AG08396 (cell line): ENCODE results near the gene EPHA3.

Experiments
- DNase-seq: peaks from one replicate; pipeline ENCODE4 v3.0.0; 2012; ENCODE audit warnings: low spot score, mixed read lengths

The EPHA3 gene

GRCh38 chr3:89449086-89449485, 341.7 kb downstream of the EPHA3 start:
- DNase-seq, result no peak

DNA sequence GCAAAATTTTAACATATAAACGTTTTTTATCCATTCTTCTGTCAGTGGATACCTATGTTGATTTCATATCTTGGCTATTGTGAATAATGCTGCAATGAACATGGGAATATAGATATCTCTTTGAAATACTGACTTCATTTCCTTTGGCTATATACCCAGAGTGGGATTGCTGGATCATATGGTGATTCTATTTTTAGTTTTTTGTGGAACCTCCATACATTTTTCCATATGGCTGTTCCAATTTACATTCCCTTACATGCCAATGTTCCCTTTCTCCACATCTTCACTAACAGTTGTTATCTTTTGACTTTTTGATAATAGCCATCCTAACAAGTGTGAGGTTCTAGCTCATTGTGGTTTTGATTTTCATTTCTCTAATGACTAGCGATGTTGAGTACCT, 344.6 kb downstream of the EPHA3 start:
- DNase-seq, result no peak

GRCh38 chr3:89455240-89455639, 347.8 kb downstream of the EPHA3 start:
- no peak for DNase-seq

DNA sequence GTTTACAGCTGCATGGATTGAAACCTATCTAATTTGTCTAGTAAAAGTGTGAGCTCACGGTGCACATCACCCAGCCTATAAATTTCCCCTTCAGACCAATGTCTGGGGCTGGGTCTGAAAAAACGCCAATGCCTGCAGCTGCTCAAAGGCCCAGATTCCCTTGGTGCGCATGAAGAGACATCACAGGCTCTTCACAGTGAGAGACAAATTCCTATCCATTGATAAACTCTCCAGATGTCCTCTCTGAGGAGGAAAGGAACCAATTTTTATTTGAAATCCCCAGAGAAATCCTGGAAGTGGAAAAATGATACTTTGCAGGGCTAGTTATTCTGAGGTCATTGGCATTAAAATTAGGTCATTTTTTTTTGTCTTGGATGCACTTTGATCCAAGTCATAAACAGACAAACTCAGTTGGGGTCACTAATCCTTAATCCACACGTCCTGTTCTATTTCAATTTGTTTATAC, 360.5 kb downstream of the EPHA3 start:
- DNase-seq, result no peak

DNA sequence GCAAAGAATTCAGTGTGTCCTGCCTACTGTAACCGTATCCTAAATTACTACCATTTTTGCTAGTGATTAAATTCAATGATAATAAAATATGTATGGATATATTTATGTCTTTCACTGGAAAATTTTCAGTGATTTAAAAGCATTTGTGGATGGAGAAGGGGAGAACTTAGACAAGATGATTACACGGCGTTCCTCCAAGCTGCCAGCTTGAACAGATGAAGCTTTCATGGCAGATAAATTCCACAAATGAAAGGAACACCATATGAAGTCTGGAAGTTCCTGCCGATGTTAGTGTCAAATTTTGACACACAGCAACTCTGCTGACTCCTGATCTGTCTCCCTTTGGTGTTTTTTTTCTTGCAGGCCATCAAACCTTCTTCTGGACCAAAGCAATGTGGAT, 364.7 kb downstream of the EPHA3 start:
- no peak for DNase-seq

GRCh38 chr3:89474333-89475130, 367.1 kb downstream of the EPHA3 start:
- no peak for DNase-seq

- DNase-seq, result no peak
These were observed 381.6 kb downstream of the EPHA3 start for GRCh38 chr3:89488800-89489580.

GRCh38 chr3:89490129-89490528, 382.7 kb downstream of the EPHA3 start:
- DNase-seq, result no peak

DNA sequence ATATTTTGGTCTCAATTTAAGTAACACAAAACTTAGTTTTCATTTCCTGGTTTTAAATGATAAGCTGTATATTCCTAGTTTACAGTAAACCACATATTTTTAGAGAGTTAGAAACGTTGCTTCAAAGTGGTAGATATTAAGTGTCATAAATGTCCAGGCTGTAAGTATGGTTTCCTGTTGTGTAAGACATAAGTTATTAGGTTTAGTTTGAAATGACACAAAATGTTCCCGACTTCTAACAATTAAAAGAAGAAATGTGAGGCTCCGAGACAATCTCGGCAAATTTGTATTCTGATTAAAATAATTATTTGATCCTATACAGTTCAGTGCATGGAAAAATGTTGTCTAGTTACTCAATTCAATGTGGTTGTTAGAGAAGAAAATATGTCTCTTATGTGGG, 387.3 kb downstream of the EPHA3 start:
- no peak for DNase-seq

GRCh38 chr3:89503891-89504391, 396.5 kb downstream of the EPHA3 start:
- no peak for DNase-seq

GRCh38 chr3:89504432-89504831, 397.0 kb downstream of the EPHA3 start:
- no peak for DNase-seq

DNA sequence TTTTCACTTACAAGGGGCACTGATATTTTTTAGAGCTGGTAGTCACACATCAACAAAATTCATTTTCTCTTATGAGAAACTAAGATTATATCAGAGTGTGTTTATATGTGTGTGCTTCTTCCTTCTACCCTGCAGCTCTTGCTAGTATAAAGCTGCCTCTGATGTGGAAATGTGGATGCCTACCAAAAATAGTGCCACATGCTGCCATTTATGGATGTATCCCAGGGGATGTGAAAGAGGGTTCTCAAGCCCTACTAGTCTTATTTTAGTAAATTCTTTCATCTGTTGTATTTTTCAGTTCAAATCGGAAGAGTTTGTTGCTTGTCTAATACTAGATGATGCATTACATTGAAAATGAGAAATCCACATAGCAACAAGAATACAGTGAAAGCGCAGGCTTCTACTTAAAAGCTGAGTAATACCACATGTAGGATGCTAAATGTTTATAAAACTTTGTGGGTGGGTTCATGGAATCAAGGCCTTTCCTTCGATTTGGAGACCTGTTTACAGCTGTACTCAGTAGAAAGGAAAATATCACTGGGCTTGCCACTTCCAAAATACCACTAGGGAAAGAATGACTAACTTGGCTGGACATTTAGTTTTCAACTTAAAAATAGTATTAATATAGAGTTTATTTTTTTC, 399.2 kb downstream of the EPHA3 start:
- DNase-seq, result no peak

DNA sequence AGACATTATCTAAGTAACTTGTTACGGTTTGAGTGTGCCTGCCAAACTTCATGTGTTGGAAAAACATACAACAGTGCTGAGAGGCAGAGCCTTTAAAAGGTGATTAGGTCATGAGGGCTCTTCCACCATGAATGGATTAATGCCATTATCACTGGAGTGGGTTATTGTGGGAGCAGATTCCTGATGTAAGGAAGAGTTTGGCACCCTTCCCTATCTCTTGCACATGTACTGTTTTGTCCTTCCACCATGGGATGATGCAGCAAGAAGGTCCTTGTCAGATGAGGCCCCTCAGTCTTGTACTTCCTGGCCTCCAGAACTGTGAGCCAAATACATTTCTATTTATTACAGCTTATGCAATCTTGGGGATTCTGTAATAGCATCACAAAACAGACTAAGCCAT, 413.9 kb downstream of the EPHA3 start:
- no peak for DNase-seq

DNA sequence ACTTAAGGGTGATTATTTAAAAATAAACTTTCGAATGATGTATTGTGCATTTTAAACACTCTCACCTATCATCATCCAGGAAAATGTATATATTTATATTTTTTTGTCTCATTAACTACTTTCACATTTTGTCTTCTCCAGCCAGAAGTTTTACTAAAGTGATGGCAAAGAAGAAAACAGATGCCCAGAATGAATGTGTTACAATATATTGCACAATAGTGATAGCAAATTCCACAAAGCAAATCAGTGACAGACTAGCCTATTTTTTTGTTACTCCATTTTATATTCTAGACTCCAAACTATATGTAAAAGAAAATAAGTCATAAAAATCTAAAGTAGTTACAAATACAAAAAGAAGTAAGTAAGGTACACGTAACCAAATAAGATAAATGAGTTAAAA, 414.7 kb downstream of the EPHA3 start:
- no peak for DNase-seq

- no peak for DNase-seq
These were observed 418.2 kb downstream of the EPHA3 start for GRCh38 chr3:89525609-89526008.

GRCh38 chr3:89527736-89528305, 420.4 kb downstream of the EPHA3 start:
- DNase-seq, result no peak
